ENCODE measurements around the gene TADA3. TPM values are rescaled to one million over a fixed set of nuclear protein-coding genes. Genes with fewer than 3 reads are reported as not detected.

TADA3 gene
- total RNA-seq, 2 experiments from 2014 or later: 62.4 to 67.6 TPM

DNA sequence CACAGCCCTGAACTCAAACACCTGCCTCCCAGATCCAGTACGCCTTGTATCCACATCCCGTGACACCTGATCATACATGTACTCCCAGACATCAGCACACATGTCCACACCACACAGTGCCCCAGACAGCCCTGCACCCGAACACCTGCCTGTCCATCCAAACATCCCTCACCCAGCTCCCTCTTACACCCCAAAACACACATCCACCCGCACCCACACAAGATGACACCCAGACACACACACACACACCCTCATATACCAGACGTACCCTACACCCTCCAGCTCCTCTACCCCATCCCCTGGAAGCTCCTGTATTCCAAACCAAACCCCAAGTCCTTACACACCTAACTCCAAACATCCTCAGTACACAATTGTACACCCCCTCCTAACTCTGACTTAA lies 23.3 kb downstream of the TADA3 start:
- intact Hi-C loops (cut with micrococcal nuclease): loop anchor here (1.0 kb wide), 1 partner anchor 9 kb away; no protein-coding TSS in a partner anchor
- Mint-ChIP-seq H3K4me1 (ENCODE audit: low read depth) (peaks cover 15% of the 10 kb centered on the region), H3K4me3 (peak overlapping the region; percentile 75), H3K27me3 (ENCODE audit: low read depth) (no peaks in the 10 kb centered on the region), H3K9me3 (no peaks in the 10 kb centered on the region), H3K36me3 (ENCODE audit: low read depth) (no peaks in the 10 kb centered on the region), H3K27ac (peak overlapping the region; percentile 0)
- DNase-seq: no peak
- CTCF ChIA-PET: interaction anchor here (0.6 to 1.6 kb wide), 5 partner anchors 9 to 111 kb away, joined by 3 to 4 read pairs (median 3); no protein-coding TSS in a partner anchor

DNA sequence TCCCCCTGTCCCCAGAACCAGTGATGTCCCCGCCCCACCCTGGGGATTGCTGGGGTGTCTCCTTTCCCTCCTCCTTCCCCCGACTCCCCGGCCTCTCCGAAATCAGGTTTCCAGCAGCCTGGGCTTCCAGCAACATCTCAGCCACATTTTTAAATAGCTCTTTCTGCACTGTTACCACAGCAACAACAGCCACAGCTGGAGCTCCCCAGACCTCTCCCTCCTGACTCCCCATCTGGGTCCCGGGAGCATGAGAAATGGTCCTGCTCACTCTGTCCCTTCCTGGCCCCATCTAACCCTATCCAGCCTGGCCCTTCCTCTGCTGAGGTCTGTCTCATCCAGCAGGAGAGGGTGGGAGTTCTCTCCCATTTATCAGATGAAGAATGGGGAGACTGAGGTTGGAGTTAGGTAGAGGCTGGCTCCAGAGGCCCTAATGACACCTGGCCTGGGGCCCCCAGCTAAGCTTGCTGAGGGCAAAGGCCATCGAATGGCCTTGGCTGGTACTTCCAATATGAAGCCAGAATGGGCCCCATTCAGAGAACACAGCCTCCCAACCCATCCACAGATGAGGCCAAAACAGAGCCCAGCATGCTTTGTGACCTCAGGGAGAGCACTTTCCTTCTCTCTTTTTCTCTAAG lies 24.0 kb downstream of the TADA3 start:
- Mint-ChIP-seq H3K27ac (no peak overlapping the region), H3K9me3 (no peaks in the 10 kb centered on the region), H3K27me3 (ENCODE audit: low read depth) (no peaks in the 10 kb centered on the region), H3K36me3 (ENCODE audit: low read depth) (no peaks in the 10 kb centered on the region), H3K4me1 (ENCODE audit: low read depth) (peaks cover 15% of the 10 kb centered on the region), H3K4me3 (no peak overlapping the region)
- intact Hi-C loops (cut with micrococcal nuclease): no loop called here
- no peak for DNase-seq
- CTCF ChIA-PET: interaction anchor here (0.8 kb wide), 1 partner anchor 39 kb away, joined by 3 read pairs; no protein-coding TSS in a partner anchor

DNA sequence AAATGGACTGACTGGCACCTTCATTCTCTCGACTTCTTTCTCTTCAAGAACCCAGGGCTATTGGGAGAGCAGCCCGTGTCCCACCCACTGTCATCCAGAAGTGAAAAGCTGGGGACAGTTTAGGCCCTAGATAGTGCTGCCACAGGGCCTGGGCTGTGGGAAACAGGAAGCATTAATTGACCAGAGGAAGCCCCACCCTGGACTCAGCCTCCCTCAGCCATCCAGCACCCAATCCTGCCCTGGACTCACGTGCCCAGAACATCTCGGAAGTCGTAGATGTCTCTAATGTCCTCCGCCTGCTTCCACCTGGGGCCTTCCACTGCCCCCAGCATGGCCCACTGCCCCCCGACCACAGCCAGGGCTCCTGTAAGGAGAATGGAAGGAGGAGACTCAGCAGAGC lies 24.9 kb downstream of the TADA3 start:
- H3K27me3 Mint-ChIP-seq (ENCODE audit: low read depth): no peaks in the 10 kb centered on the region
- CTCF ChIA-PET: interaction anchor here (0.8 kb wide), 1 partner anchor 40 kb away, joined by 3 read pairs; no protein-coding TSS in a partner anchor
- intact Hi-C loops (cut with micrococcal nuclease): no loop called here
- H3K27ac Mint-ChIP-seq: no peak overlapping the region
- peaks cover 15% of the 10 kb centered on the region for H3K4me1 Mint-ChIP-seq (ENCODE audit: low read depth)
- H3K4me3 Mint-ChIP-seq: no peak overlapping the region
- no peaks in the 10 kb centered on the region for H3K36me3 Mint-ChIP-seq (ENCODE audit: low read depth)
- no peak for DNase-seq
- no peaks in the 10 kb centered on the region for H3K9me3 Mint-ChIP-seq

DNA sequence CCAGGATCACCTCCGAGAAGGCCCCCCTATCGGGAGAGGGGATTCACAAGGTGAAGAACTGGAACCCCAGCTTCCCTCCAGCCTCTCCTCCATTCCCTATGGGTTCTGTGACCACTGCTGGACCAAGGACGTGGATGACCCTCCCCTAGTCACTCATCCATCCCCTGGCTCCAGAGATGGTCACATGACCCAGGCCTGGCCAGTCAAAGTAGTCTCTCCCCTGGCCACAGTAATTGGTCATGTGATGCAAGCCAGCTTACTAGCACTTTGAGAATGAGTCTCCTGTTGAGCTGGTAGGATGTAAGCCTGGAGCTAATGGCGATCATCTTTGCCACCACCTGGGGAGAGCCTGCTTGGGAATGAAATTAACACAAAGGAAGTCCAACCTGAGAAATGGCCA lies 26.4 kb downstream of the TADA3 start:
- intact Hi-C loops (cut with micrococcal nuclease): no loop called here
- Mint-ChIP-seq H3K4me1 (ENCODE audit: low read depth) (peaks cover 14% of the 10 kb centered on the region), H3K9me3 (no peaks in the 10 kb centered on the region), H3K27me3 (ENCODE audit: low read depth) (no peaks in the 10 kb centered on the region), H3K36me3 (ENCODE audit: low read depth) (peaks cover 5% of the 10 kb centered on the region), H3K4me3 (no peak overlapping the region), H3K27ac (no peak overlapping the region)
- CTCF ChIA-PET: no interaction called here
- no peak for DNase-seq

DNA sequence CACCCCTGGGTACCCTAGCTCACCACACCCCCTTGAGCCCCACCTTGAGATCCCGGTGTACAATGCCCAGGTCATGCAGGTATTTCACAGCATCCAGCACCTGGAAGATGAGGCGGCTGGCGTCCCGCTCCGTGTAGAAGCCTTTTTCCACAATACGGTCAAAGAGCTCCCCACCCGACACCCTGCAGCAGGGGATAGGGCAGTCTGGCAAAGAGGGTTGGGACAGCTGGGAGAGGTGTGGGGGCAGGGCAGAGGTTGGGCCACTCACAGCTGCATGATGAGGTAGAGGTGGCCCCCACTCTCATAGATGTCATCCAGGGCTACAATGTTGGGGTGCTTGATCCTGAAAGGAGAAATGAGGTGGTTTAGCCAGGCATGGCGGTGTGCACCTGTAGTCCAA lies 29.4 kb downstream of the TADA3 start:
- Mint-ChIP-seq H3K36me3 (ENCODE audit: low read depth) (peaks cover 23% of the 10 kb centered on the region), H3K4me3 (no peak overlapping the region), H3K27ac (no peak overlapping the region), H3K27me3 (ENCODE audit: low read depth) (no peaks in the 10 kb centered on the region), H3K4me1 (ENCODE audit: low read depth) (no peaks in the 10 kb centered on the region), H3K9me3 (no peaks in the 10 kb centered on the region)
- CTCF ChIA-PET: interaction anchor here (1.0 kb wide), 1 partner anchor 15 kb away, joined by 3 read pairs; no protein-coding TSS in a partner anchor
- DNase-seq: no peak
- intact Hi-C loops (cut with micrococcal nuclease): no loop called here

DNA sequence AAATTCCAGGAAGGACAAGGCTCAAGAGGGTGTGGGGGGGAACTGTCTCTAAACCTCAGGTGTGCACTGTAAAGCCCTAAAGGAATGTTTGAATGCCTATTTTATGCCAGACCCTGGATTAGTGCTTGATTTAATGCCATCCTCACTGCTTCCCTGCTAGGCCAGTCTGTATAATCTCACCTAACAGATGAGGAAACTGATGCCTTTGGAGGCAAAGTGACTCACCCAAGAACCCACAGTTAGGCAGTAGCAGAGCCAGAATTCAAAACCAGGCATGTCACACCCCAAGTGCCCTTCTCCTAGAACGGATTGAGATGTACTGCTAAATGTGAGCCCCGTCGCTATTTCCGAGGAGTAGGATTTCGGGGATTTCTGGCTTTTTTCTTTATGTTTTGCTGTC lies 30.4 kb downstream of the TADA3 start:
- peaks cover 27% of the 10 kb centered on the region for H3K36me3 Mint-ChIP-seq (ENCODE audit: low read depth)
- CTCF ChIA-PET: no interaction called here
- intact Hi-C loops (cut with micrococcal nuclease): no loop called here
- H3K4me3 Mint-ChIP-seq: no peak overlapping the region
- H3K27ac Mint-ChIP-seq: no peak overlapping the region
- no peak for DNase-seq
- no peaks in the 10 kb centered on the region for H3K9me3 Mint-ChIP-seq
- no peaks in the 10 kb centered on the region for H3K4me1 Mint-ChIP-seq (ENCODE audit: low read depth)
- no peaks in the 10 kb centered on the region for H3K27me3 Mint-ChIP-seq (ENCODE audit: low read depth)

DNA sequence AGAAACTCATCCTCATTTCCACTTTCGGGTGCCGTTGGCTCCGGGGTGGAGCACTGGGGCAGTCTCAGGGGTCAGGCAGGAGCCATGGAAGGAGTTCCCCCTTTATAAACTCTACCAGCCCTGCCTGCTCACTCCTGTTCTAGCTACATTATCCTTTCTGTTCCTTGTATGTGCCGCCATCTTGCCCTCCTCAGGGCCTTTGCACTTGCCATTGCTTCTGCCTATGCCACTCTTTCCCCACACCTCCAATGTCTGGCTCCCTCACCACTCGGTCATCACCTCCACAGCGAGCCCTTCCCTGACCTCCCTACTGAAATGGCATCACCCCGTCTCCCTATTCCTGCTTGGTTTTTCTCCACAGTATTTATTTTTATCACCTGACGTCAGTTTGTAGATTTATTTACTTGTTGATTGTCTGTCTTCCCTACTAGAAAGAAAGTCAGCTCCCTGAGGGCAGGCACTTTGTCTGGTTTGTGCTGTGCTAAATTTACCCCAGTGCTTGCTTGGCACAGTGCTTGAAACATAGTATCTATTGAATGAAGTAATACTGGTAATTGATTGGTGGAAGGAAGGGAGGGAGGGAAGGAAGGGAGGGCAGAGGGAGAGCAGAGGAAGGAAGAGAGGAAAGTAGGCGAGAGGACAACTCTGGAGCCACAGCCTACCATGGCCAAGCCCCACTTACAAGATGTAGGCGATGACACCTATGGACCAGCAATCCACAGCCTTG lies 31.3 kb downstream of the TADA3 start:
- Mint-ChIP-seq H3K27ac (no peak overlapping the region), H3K4me1 (ENCODE audit: low read depth) (no peaks in the 10 kb centered on the region), H3K9me3 (no peaks in the 10 kb centered on the region), H3K36me3 (ENCODE audit: low read depth) (peaks cover 34% of the 10 kb centered on the region), H3K27me3 (ENCODE audit: low read depth) (no peaks in the 10 kb centered on the region), H3K4me3 (no peak overlapping the region)
- CTCF ChIA-PET: no interaction called here
- intact Hi-C loops (cut with micrococcal nuclease): no loop called here
- DNase-seq: no peak

DNA sequence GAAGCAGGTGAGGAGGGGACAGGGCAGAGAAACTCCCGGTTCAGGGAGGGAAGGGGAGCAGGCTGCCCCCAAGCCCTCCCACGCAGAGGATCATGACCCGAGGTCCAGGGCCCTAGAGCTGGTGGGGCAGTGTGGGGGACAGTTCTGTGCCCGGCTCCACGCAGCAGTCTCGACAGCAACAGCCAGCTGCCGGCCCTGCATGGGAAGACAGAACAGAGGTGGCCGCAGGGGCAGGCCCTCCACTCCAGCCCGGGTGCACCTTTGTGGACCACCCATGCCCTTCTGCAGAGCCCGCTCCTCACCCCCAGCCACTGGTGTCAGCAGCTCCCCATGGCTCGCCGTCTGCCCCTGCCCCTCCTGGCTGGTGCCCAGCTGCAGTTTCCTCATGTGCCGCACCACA lies 34.8 kb downstream of the TADA3 start:
- Mint-ChIP-seq H3K27me3 (ENCODE audit: low read depth) (no peaks in the 10 kb centered on the region), H3K36me3 (ENCODE audit: low read depth) (peaks cover 51% of the 10 kb centered on the region), H3K4me3 (no peak overlapping the region), H3K27ac (no peak overlapping the region), H3K9me3 (no peaks in the 10 kb centered on the region), H3K4me1 (ENCODE audit: low read depth) (peaks cover 13% of the 10 kb centered on the region)
- no peak for DNase-seq
- intact Hi-C loops (cut with micrococcal nuclease): no loop called here
- CTCF ChIA-PET: no interaction called here

DNA sequence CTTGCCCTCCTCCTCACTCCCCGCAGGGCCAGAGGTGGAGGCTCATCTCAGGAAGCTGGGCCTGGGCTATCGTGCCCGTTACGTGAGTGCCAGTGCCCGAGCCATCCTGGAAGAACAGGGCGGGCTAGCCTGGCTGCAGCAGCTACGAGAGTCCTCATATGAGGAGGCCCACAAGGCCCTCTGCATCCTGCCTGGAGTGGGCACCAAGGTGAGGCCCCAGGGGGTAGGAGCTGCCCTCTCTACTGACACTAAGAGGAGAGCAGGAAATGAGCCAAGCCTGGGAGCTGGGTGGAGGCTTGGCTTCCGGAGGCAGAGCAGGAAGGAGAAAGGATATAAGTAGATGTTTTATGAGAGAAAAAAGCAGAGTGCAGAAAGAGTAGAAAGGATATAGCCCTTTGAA lies 37.6 kb downstream of the TADA3 start:
- CTCF ChIA-PET: interaction anchor here (0.6 kb wide), 1 partner anchor 568 kb away, joined by 3 read pairs; no protein-coding TSS in a partner anchor
- intact Hi-C loops (cut with micrococcal nuclease): no loop called here

DNA sequence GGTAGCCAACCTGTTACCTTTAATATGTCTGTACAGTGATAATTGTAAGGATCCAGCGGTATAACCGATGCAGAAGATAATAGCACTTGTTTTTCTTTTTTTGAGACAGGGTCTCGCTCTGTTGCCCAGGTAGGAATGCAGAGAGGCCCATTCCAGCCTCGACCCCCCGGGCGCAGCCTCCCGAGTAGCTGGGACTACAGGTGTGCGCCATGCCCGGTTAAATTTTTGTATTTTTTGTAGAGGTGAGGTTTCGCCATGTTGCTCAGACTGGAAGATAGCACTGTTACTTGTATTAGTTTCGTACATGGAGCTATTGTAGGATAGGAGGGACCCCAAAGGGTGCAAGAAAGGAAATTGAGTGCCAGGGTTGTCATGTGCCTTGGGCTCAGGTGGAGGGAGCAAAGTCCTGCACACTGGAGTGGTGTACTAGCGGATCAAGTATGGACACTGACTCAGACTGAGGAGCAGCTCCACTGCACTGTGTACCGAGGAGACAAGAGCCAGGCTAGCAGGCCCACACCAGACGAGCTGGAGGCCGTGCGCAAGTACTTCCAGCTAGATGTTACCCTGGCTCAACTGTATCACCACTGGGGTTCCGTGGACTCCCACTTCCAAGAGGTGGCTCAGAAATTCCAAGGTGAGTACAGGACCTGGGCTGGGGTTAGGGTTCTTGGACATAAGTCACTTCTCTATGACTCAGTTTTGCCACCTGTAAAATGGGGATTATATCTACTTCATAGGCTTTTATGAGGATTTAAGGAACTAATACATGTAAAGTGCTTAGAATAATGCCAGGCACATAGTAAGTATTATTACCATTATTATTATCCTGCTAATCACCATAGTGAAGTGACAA lies 41.5 kb downstream of the TADA3 start:
- Mint-ChIP-seq H3K27me3 (ENCODE audit: low read depth) (no peaks in the 10 kb centered on the region), H3K9me3 (no peaks in the 10 kb centered on the region), H3K27ac (peak overlapping the region; percentile 94), H3K4me1 (ENCODE audit: low read depth) (peaks cover 51% of the 10 kb centered on the region), H3K36me3 (ENCODE audit: low read depth) (peaks cover 60% of the 10 kb centered on the region), H3K4me3 (peak overlapping the region; percentile 97)
- DNase-seq: no peak
- CTCF ChIA-PET: interaction anchor here (1.1 to 2.4 kb wide), 4 partner anchors 23 to 313 kb away, joined by 3 to 7 read pairs (median 5); no protein-coding TSS in a partner anchor
- intact Hi-C loops (cut with micrococcal nuclease): loop anchor here (1.0 kb wide), 5 partner anchors 19 to 571 kb away; partner anchors contain the start of genes BRPF1, CRELD1 and SEC13

More for the DNA sequence above, 37.6 kb downstream of the TADA3 start:
- Mint-ChIP-seq H3K27me3 (ENCODE audit: low read depth) (no peaks in the 10 kb centered on the region), H3K4me3 (no peak overlapping the region), H3K36me3 (ENCODE audit: low read depth) (peaks cover 51% of the 10 kb centered on the region), H3K9me3 (no peaks in the 10 kb centered on the region), H3K4me1 (ENCODE audit: low read depth) (peaks cover 33% of the 10 kb centered on the region), H3K27ac (peak overlapping the region; percentile 50)
- DNase-seq: peak; percentile 30

DNA sequence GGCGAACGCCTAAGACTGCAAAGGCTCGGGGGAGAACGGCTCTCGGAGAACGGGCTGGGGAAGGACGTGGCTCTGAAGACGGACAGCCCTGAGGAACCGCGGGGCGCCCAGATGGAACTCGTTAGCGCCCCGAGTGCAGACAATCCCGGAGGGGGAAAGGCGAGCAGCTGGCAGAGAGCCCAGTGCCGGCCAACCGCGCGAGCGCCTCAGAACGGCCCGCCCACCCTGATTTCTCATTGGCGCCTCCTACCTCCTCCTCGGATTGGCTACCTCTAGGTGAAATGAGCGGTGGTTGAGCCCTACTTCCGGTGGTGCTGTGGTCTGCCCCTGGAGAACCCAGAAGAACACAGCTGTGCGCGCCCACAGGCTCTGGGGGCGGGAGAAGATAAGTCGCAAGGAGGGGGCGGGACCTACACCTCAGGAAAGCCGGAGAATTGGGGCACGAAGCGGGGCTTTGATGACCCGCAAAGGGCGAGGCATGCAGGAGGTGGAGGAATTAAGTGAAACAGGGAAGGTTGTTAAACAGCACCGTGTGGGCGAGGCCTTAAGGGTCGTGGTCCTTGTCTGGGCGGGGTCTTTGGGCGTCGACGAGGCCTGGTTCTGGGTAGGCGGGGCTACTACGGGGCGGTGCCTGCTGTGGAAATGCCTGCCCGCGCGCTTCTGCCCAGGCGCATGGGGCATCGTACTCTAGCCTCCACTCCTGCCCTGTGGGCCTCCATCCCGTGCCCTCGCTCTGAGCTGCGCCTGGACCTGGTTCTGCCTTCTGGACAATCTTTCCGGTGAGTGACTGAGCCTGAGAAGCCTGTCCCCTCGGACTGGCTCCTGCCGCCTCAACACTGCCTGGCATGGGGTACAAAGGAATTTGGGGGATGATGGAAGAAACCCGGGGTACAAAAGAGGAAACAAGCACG lies 42.4 kb downstream of the TADA3 start, which contains the start of gene OGG1:
Gene OGG1, plus strand, starts transcription at position 308 of the 911 bp plus-strand sequence. Its CDS starts 335 bp downstream, at position 643.
- CTCF ChIA-PET: interaction anchor here (0.9 to 2.4 kb wide), 5 partner anchors 17 to 28 kb away, joined by 3 to 7 read pairs (median 4); partner anchors contain the start of gene BRPF1
- peaks cover 50% of the 10 kb centered on the region for H3K4me1 Mint-ChIP-seq (ENCODE audit: low read depth)
- H3K36me3 Mint-ChIP-seq (ENCODE audit: low read depth): peaks cover 58% of the 10 kb centered on the region
- H3K4me3 Mint-ChIP-seq: peak within 1 kb of the TSS; percentile 97
- peak within 1 kb of the TSS; percentile 94 for H3K27ac Mint-ChIP-seq
- H3K9me3 Mint-ChIP-seq: no peaks in the 10 kb centered on the region
- intact Hi-C loops (cut with micrococcal nuclease): loop anchor here (1.0 kb wide), 9 partner anchors 19 to 571 kb away; partner anchors contain the start of genes BRPF1, CRELD1, MTMR14 and SEC13
- no peaks in the 10 kb centered on the region for H3K27me3 Mint-ChIP-seq (ENCODE audit: low read depth)
- peak; percentile 98 for DNase-seq

Measured in activated naive CD4-positive, alpha-beta T cell treated with anti-CD3 and anti-CD28 coated beads for 36 hours (primary cell).